Panc1 (cell line): ENCODE measurements around the gene KLHL8. TPM values are rescaled to one million over a fixed set of nuclear protein-coding genes. Genes with fewer than 3 reads are reported as not detected.

Experiments used
- ATAC-seq: fragments of 200-7000 bp; cut with Tn5 transposase; 2 replicates; pipeline ENCODE4 v1.9.1; 2020; ENCODE audit warnings: mild to moderate bottlenecking, moderate library complexity
- BruUV-seq: library from RNA; stranded (reverse); fragments of 400-500 nt; replicated peaks from 2 replicates; lab custom pipeline; 2021; lab: Mats Ljungman, UMichigan
- CTCF ChIA-PET: fragments of 300-600 bp; sonication (Branson Sonifier 250); formaldehyde crosslinking; loops from one replicate; lab custom pipeline; 2022; ENCODE audit warnings: antibody characterized with exemption; lab: Charles Lee
- POLR2A ChIA-PET: fragments of 300-600 bp; sonication (Branson Sonifier 250); formaldehyde crosslinking; loops from one replicate; lab custom pipeline; 2022; ENCODE audit warnings: antibody characterized with exemption; lab: Charles Lee
- DNase-seq: peaks from one replicate; pipeline ENCODE4 v3.0.0-alpha.2; 2010; ENCODE audit warnings: low read depth, low spot score
- H3K27ac ChIP-seq: 2 replicates; pipeline ENCODE4 v1.5.1; 2011; ENCODE audit warnings: mild to moderate bottlenecking, low read length, inconsistent platforms
- H3K27me3 ChIP-seq: fragments of 200-500 bp; sonication (Bioruptor generic); 2 replicates; pipeline ENCODE4 v1.6.0; 2014; ENCODE audit warnings: low read length, inconsistent platforms; ENCODE audit not compliant: control insufficient read depth, insufficient read depth
- H3K36me3 ChIP-seq: fragments of 200-500 bp; sonication (Bioruptor generic); 2 replicates; pipeline ENCODE4 v1.5.1; 2014; ENCODE audit warnings: inconsistent platforms, mild to moderate bottlenecking, low read length, moderate library complexity; ENCODE audit not compliant: control insufficient read depth, insufficient read depth
- H3K4me1 ChIP-seq: 2 replicates; pipeline ENCODE4 v1.5.1; 2011; ENCODE audit warnings: inconsistent platforms, mild to moderate bottlenecking, low read length, moderate library complexity; ENCODE audit not compliant: control insufficient read depth, insufficient read depth
- H3K4me3 ChIP-seq, 2 experiments: 2 replicates each; pipeline ENCODE4 v1.5.1; 2011 to 2012; ENCODE audit warnings: low read depth in 2 of 2, low read length in 2 of 2, mild to moderate bottlenecking in 2 of 2, inconsistent platforms in 1 of 2, moderate library complexity in 1 of 2
- H3K9me3 ChIP-seq: fragments of 200-500 bp; sonication (Bioruptor generic); 2 replicates; pipeline ENCODE4 v1.5.1; 2014; ENCODE audit warnings: low read depth, mild to moderate bottlenecking, inconsistent platforms, low read length, moderate library complexity; ENCODE audit not compliant: control insufficient read depth, insufficient read depth
- CTCF ChIP-seq: fragments of 450-650 bp; IDR thresholded peaks from 2 replicates; pipeline ENCODE4 v1.5.1; 2017; ENCODE audit warnings: mild to moderate bottlenecking
- POLR2AphosphoS5 ChIP-seq: IDR thresholded peaks from 2 replicates; pipeline ENCODE4 v1.6.1; 2012; ENCODE audit warnings: mild to moderate bottlenecking, low read depth, low read length, moderate library complexity
- REST ChIP-seq, 2 experiments: IDR thresholded peaks; 2 replicates each; pipeline ENCODE4 v1.6.1; 2011 to 2012; ENCODE audit warnings: low read depth in 2 of 2, control low read depth in 1 of 2, low read length in 1 of 2, mild to moderate bottlenecking in 1 of 2, moderate library complexity in 1 of 2; ENCODE audit not compliant: insufficient read depth in 1 of 2
- SIN3A ChIP-seq: IDR thresholded peaks from 2 replicates; pipeline ENCODE4 v1.6.1; 2012; ENCODE audit warnings: low read depth, mild to moderate bottlenecking, low read length, moderate library complexity, borderline replicate concordance; ENCODE audit not compliant: insufficient read depth
- TCF7L2 ChIP-seq: IDR thresholded peaks from 2 replicates; pipeline ENCODE4 v1.6.1; 2011; ENCODE audit warnings: mild to moderate bottlenecking, low read depth, low read length, inconsistent platforms
- in situ Hi-C: cut with HindIII; loops from 2 replicates; pipeline ENCODE4 v1.10.0; 2016; ENCODE audit warnings: low sequenced_read_pairs, low pct_unique_long_range_greater_than_20kb
- intact Hi-C: fragments of 100-400 bp; cut with micrococcal nuclease; formaldehyde crosslinking; loops from one replicate; pipeline ENCODE4 v1.10.0; 2022; ENCODE audit not compliant: unreplicated experiment
- total RNA-seq: library from RNA; stranded (reverse); gene quantifications from one replicate; pipeline ENCODE4 v1.2.1, GENCODE V29; 2021; ENCODE audit not compliant: unreplicated experiment

Gene KLHL8
- total RNA-seq, 1 experiment from 2014 or later, result 9.0 TPM

DNA sequence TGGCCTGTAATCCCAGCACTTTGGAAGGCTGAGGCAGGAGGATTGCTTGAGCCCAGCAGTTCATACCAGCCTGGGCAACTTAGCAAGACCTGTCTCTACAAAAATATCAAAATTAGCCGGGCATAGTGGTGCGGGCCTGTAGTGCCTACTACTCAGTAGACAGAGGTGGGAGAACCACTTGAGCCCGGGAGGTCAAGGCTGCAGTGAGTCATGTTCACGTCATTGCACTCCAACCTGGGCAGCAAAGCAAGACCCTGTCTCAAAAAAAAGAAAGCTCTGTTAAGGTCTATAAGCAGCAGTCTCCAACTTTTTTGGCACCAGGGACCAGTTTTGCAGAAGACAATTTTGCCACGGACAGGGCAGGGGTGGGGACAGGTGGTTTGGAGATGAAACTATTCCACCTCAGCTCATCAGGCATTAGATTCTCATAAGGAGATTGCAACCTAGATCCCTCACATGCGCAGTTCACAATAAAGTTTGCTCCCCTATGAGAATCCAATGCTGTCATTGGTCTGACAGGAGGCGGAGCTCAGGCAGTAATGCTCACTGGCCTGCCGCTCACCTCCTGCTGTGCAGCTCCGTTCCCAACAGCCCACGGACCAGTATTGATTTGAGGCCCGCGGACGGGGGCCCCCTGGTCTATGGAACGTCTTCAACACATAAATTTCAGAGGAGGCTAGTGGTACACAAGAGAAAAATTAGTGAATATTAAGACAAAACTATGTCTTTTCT is 67.9 kb downstream of the KLHL8 start:
- no peak overlapping the region for H3K4me3 ChIP-seq
- DNase-seq, result no peak
- no peak overlapping the region for H3K27ac ChIP-seq
- no TSS peak for BruUV-seq
- TF ChIP-seq TCF7L2, result no peak
- TF ChIP-seq POLR2AphosphoS5, result no peak
- TF ChIP-seq CTCF, result no peak
- TF ChIP-seq SIN3A, result no peak
- POLR2A ChIA-PET, result no interaction called here
- intact Hi-C loops, result no loop called here
- ATAC-seq, result no peak
- H3K4me1 ChIP-seq, result no peaks in the 10 kb centered on the region
- no peaks in the 10 kb centered on the region for H3K9me3 ChIP-seq
- no peaks in the 10 kb centered on the region for H3K27me3 ChIP-seq
- in situ Hi-C loops, result no loop called here
- H3K36me3 ChIP-seq, result no peaks in the 10 kb centered on the region
- CTCF ChIA-PET, result no interaction called here

GRCh38 chr4:87151730-87152129 is 68.7 kb downstream of the KLHL8 start:
- H3K27me3 ChIP-seq, result no peaks in the 10 kb centered on the region
- POLR2A ChIA-PET, result no interaction called here
- H3K9me3 ChIP-seq, result no peaks in the 10 kb centered on the region
- H3K27ac ChIP-seq, result no peak overlapping the region
- in situ Hi-C loops (no loop called here), intact Hi-C loops (loop anchor here (1.0 kb wide), 1 partner anchor 84 kb away; no protein-coding TSS in a partner anchor)
- H3K4me1 ChIP-seq, result no peaks in the 10 kb centered on the region
- BruUV-seq, result no TSS peak
- no peaks in the 10 kb centered on the region for H3K36me3 ChIP-seq
- no peak for DNase-seq
- CTCF ChIA-PET, result no interaction called here
- no peak overlapping the region for H3K4me3 ChIP-seq
- TF ChIP-seq POLR2AphosphoS5 (no peak), TCF7L2 (no peak), REST (IDR thresholded peaks at IDR 0.05; ENCODE audit: insufficient read depth in 1 of 2, low read depth in 2 of 2, low read length in 1 of 2) (no peak), CTCF (no peak), SIN3A (no peak)
- no peak for ATAC-seq
